Erythroblast (primary cell): ENCODE measurements around the gene FIG4.

Source experiments
- GATA1 ChIP-seq: IDR thresholded peaks from 2 replicates; pipeline ENCODE4 v1.6.1; 2011; ENCODE audit warnings: low read depth, mild to moderate bottlenecking, control low read depth, low read length, moderate library complexity
- POLR2A ChIP-seq: IDR thresholded peaks from 2 replicates; pipeline ENCODE4 v1.6.1; 2011; ENCODE audit warnings: mild to moderate bottlenecking, low read length

DNA sequence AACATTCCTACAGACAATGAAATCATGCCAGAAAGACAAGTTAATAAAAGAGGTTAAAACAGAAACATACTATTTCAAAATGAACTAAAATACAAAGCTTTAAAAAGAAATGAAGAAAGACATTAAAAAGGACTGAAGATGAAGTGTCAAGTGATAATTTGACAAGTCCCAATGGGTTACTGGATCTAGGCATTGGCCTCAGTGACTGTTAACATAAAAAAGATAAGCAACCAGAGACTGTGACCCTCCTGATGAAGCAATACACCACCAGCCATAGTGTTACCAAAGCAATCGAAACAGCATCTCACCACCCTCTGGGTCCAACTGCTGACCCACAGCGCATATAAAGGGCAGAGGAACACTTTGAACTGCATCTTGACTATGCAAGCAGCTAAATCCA lies 130.3 kb downstream of the FIG4 start:
- TF ChIP-seq POLR2A: no peak
- no peak for TF ChIP-seq GATA1
